Colonic mucosa (tissue), 4 donors: ENCODE data around the gene UBE2V1. TPM values are rescaled to one million over a fixed set of nuclear protein-coding genes. Genes with fewer than 3 reads are reported as not detected.

ENCODE experiments used
- DNase-seq: peaks from one replicate; pipeline ENCODE4 v3.0.0-alpha.2; 2020
- H3K27ac ChIP-seq: fragments of 200-600 bp; one replicate; pipeline ENCODE4 v1.8.0; 2021
- H3K27me3 ChIP-seq: fragments of 200-600 bp; one replicate; pipeline ENCODE4 v1.8.0; 2021
- H3K36me3 ChIP-seq: fragments of 200-600 bp; one replicate; pipeline ENCODE4 v1.8.0; 2021
- H3K4me1 ChIP-seq: fragments of 200-600 bp; one replicate; pipeline ENCODE4 v1.8.0; 2021; ENCODE audit warnings: mild to moderate bottlenecking
- H3K4me3 ChIP-seq: fragments of 200-600 bp; one replicate; pipeline ENCODE4 v1.8.0; 2021
- H3K9ac ChIP-seq, 2 donors: one replicate each; pipeline ENCODE4 v1.7.0; 2013; ENCODE audit warnings: control low read depth in 2 of 2, low read depth in 2 of 2, low read length in 2 of 2
- H3K9me3 ChIP-seq: fragments of 200-600 bp; one replicate; pipeline ENCODE4 v1.8.0; 2021
- intact Hi-C: fragments of 100-400 bp; cut with DNase I; formaldehyde crosslinking; loops from one replicate; pipeline ENCODE4 v1.14.1; 2022
- total RNA-seq, 2 donors: library from RNA; stranded (reverse); fragmentation: NEBNext Ultra II Directional in 1 of 2; extraction: Animal tissue kit (Norgen Biotek cat#: 25700) in 1 of 2; gene quantifications; one replicate each; pipeline ENCODE4 v1.2.1, GENCODE V29; 2021
- TF ChIP-seq, protein P1 (sequence below): fragments of 200-600 bp; IDR thresholded peaks from one replicate; pipeline ENCODE4 v1.8.0; 2022; ENCODE audit warnings: antibody characterized with exemption, mild to moderate bottlenecking
- donor health status: healthy.
- donor health status: DM: no; HTN: no; CAD: no.
- donor health status: DM: no; HTN: no; CAD: no.

UBE2V1 gene
- total RNA-seq, 2 donors from 2014 or later: 77.1 to 83.5 TPM

DNA sequence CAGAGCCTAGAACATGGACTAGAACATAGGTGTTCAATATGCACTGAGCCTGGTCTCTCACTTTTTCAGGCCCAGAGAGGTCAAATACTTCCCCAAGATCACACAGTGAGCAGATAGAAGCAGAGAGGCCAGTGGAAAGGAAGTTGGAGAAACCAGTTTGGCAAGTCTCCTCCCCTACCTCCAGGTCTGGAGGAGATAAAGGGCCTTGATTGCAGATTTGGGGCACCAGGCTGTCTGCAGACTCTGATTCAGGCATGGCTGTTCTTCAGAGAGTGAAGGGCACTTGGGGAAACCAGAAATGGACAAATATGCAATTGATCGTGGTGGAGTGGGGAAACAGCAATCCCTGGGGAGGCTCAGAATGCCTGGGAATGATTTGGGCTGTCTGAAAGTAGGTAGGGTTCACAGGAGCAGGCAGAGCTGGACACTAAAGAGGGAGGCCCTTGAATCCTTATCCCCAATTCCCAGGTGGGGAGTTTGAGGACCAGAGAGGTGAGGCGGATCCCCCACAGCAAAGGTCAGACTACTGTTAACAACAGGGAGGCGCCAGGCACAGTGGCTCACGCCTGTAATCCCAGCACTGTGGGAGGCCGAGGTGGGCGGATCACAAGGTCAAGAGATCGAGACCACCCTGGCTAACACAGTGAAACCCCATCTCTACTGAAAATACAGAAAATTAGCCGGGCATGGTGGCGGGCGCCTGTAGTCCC, 38.2 kb upstream of the UBE2V1 start:
- DNase-seq: peak; percentile 78
- no peak overlapping the region for H3K4me3 ChIP-seq
- H3K9ac ChIP-seq: peak overlapping the region; percentile 8 to 80
- no peaks in the 10 kb centered on the region for H3K9me3 ChIP-seq
- TF ChIP-seq, protein P1, sequence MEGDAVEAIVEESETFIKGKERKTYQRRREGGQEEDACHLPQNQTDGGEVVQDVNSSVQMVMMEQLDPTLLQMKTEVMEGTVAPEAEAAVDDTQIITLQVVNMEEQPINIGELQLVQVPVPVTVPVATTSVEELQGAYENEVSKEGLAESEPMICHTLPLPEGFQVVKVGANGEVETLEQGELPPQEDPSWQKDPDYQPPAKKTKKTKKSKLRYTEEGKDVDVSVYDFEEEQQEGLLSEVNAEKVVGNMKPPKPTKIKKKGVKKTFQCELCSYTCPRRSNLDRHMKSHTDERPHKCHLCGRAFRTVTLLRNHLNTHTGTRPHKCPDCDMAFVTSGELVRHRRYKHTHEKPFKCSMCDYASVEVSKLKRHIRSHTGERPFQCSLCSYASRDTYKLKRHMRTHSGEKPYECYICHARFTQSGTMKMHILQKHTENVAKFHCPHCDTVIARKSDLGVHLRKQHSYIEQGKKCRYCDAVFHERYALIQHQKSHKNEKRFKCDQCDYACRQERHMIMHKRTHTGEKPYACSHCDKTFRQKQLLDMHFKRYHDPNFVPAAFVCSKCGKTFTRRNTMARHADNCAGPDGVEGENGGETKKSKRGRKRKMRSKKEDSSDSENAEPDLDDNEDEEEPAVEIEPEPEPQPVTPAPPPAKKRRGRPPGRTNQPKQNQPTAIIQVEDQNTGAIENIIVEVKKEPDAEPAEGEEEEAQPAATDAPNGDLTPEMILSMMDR: no peak
- intact Hi-C loops: no loop called here
- no peaks in the 10 kb centered on the region for H3K36me3 ChIP-seq
- peaks cover 28% of the 10 kb centered on the region for H3K4me1 ChIP-seq
- H3K27me3 ChIP-seq: no peaks in the 10 kb centered on the region
- peak overlapping the region; percentile 94 for H3K27ac ChIP-seq

DNA sequence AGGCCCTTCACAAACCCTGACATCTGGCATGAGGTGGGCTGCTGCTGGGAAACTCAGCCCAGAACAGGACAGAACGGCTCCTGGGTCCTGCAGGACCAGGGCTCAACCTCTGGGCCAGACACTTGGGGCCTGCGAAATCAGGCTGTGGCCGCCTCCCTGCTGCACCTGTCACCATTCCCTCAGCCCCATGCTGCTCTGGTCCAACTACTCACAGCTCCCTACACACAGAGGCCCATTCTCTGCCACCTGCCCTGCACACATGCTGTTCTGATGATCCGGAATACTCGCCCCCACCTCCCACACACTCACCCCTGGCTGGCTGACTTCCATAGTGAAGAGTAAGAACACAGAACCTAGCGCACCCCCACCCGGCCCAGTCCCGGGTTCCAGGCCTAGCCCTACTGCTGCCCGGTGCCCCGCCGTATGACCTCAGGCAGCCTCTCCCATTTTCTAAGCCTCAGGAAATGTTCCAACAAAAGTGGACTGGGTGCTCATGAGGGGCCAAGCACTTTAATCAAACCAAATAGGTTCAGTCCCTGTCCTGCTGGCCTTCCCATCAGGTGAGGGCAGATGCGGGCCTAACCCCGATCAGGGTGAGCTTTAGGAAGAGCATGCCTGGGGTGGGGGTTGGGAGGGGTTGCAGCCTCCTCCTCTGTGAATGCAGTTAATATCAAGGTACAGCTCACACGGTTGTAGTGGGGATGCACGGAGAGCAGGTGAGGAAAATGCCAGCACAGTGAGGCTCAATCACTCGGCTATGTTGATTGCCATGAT, 36.7 kb upstream of the UBE2V1 start:
- peak overlapping the region; percentile 94 for H3K27ac ChIP-seq
- no peak overlapping the region for H3K4me3 ChIP-seq
- no peak for DNase-seq
- no peaks in the 10 kb centered on the region for H3K36me3 ChIP-seq
- no peaks in the 10 kb centered on the region for H3K9me3 ChIP-seq
- peak overlapping the region in 1 of 2 donors; percentile 63 for H3K9ac ChIP-seq
- TF ChIP-seq, protein P1: no peak
- intact Hi-C loops: no loop called here
- H3K27me3 ChIP-seq: no peaks in the 10 kb centered on the region
- peaks cover 28% of the 10 kb centered on the region for H3K4me1 ChIP-seq

DNA sequence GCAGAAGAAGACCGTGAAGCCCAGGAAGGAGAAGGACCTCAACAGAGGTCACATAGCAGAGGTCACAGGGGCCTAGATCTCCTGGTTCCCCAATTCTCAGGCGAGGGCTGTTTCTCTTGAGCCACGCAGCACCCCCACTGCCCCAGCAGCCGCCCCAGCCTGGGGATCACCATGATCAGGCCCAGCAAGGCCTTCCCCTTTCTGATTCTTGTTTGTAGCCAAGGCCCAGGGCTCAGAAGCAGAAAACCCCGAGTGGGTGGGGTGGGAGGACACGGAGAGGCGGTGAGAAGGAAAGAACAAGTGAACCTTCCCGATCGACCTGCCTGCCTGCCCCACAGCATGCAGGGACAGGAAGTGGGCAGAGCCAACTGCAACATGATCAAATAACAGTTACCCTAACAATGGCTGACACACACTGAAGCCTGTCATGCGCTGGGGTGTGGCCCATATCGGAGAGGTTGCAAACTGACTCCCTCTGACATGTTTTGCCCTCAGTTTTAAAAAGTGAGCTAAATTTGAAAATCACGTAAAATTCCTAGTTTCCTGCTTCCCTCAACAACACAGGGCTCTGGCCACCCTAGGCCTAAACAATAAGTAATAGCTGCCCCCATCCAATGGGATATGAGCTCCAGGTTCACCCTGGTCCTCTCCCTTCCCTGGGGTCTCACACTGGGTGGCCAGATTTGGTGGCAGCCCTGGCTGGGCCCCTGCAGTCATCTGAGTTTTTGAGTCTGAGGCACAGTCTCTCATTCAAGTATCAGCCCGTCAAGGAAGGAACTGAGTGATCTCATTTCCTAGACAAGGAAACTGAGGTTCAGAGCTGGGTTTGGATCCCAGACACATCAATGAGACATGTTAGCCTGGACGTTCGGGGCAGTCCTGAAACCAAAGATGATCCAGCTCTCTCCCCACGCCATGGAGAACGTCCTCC, 34.0 kb upstream of the UBE2V1 start:
- DNase-seq: peak; percentile 66
- intact Hi-C loops: no loop called here
- Histone ChIP-seq H3K36me3 (no peaks in the 10 kb centered on the region), H3K4me1 (peaks cover 28% of the 10 kb centered on the region), H3K27ac (peak overlapping the region; percentile 56), H3K4me3 (no peak overlapping the region), H3K9me3 (no peaks in the 10 kb centered on the region), H3K27me3 (no peaks in the 10 kb centered on the region), H3K9ac (peak overlapping the region; percentile 50 to 63)
- TF ChIP-seq, protein P1: no peak

DNA sequence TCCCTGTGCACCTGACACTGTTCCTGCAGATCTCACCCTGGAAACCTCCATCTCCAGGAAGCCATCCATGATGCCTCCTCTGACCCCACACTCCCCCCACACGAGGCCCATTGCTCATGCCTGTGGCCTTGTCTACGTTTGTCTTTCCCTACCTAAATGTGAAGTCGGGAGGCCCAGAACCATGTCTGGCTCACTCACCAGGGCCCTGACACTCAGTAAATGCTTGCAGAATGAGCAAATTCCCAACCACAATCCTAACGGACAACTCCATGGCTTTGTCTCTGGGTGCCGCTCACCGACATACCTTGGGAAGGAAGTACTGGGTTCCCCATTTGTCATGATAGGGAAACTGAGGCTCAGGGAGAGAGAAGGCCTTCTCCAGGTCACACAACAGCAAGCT, 33.3 kb upstream of the UBE2V1 start:
- no peak overlapping the region for H3K4me3 ChIP-seq
- no peak for DNase-seq
- H3K9me3 ChIP-seq: no peaks in the 10 kb centered on the region
- peak overlapping the region; percentile 56 for H3K27ac ChIP-seq
- H3K27me3 ChIP-seq: no peaks in the 10 kb centered on the region
- no peaks in the 10 kb centered on the region for H3K36me3 ChIP-seq
- intact Hi-C loops: no loop called here
- H3K4me1 ChIP-seq: peaks cover 20% of the 10 kb centered on the region
- TF ChIP-seq, protein P1: no peak
- H3K9ac ChIP-seq: peak overlapping the region in 1 of 2 donors; percentile 63

DNA sequence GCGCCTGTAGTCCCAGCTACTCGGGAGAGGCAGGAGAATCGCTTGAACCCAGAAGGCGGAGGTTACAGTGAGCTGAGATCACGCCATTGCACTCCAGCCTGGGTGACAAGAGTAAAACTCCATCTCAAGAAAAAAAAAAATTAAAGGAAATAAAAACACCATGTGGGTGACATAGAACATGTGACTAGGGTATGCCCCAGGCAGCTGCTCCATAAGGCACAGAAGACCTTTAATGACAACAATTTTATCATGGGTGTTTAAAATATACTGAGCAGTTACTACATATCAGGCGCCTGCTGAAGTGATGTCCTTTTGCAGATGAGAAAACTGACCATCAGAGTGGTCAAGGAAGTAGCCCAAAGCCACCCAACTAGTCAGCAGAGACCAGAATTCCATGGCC, 32.6 kb upstream of the UBE2V1 start:
- TF ChIP-seq, protein P1: no peak
- H3K9ac ChIP-seq: no peak overlapping the region
- H3K27ac ChIP-seq: no peak overlapping the region
- H3K9me3 ChIP-seq: no peaks in the 10 kb centered on the region
- no peaks in the 10 kb centered on the region for H3K36me3 ChIP-seq
- peaks cover 14% of the 10 kb centered on the region for H3K4me1 ChIP-seq
- intact Hi-C loops: no loop called here
- H3K27me3 ChIP-seq: no peaks in the 10 kb centered on the region
- no peak for DNase-seq
- H3K4me3 ChIP-seq: no peak overlapping the region
